ENCODE measurements around the gene CANX.
"Not testable (repeated sequence)": the region's sequence is repeated elsewhere in the genome, so short reads cannot be mapped to it uniquely, and the experiment has no call there.

The CANX gene

GRCh38 chr5:179700401-179700918, 1.7 kb downstream of the CANX start:
- no peak for DNase-seq

GRCh38 chr5:179716286-179716685, 17.5 kb downstream of the CANX start:
- no peak for DNase-seq

DNA sequence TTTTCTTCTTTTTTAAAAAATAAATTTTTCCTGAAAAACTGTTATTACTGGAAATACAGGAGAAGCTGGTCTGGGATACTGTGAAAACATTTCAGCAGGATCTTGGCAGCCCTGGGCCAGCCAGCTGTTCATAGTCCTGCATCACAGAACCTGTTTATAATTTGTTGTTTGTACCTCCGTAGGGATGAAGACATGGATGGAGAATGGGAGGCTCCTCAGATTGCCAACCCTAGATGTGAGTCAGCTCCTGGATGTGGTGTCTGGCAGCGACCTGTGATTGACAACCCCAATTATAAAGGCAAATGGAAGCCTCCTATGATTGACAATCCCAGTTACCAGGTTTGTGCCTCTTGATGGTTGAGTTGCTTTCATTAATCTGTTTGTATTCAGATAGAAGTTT, 21.5 kb downstream of the CANX start:
- DNase-seq, result no peak

DNA sequence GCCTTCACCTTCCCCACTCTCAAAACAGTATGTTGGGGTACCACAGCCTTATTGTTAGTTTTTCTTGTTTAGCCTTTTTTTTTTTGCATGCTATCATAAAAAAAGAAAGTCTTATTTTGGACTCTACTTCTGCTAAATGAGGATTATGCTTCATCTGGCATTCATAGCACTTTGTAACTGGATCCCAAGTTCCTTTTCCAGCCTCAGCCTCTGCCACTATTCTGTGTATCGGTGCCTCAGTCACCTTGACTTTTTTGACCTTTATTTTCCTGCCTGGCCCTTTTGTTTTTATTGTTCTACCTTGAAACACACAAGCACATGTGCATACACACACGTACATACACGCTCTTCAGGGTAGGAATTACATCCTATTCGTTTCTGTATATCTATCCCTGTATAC, 25.4 kb downstream of the CANX start:
- DNase-seq, result no peak

DNA sequence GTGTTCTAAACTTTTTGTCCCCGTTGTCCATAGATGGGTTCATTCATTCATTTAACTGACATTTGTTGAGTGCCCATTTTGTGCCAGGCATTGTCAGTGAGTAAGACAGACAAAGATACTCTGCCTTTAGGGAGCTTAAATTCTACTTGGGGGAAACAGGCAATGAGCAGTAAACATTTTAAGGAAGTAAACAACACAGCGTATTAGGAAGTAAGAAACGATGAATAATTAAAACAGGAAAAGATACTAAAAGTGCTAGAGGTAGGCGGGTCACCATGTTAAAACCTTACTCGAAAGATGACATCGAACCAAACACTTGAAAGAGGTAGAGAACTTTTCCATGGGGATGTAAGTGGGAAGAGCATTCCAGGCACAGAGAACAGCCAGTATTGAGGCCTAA, 28.3 kb downstream of the CANX start:
- no peak for DNase-seq

DNA sequence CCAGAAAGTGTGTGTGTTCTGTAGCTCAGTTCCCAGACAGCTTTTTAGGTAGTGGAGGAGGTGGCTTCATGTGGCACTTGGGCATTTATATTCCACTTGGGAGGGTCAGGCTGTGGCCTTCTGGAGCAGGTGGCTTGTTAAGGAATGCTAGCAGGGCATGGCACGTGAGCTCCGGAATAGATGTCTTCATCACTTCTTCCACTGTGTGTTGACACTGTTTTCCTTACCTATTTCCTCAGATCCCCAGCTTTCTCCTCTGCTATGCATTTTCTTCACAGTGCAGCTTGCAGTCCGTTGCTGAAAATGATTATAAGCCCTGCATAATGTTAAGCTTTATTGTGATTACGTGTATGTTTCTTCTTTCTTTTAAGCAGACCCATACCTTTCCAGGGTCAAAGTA, 30.5 kb downstream of the CANX start:
- no peak for DNase-seq

DNA sequence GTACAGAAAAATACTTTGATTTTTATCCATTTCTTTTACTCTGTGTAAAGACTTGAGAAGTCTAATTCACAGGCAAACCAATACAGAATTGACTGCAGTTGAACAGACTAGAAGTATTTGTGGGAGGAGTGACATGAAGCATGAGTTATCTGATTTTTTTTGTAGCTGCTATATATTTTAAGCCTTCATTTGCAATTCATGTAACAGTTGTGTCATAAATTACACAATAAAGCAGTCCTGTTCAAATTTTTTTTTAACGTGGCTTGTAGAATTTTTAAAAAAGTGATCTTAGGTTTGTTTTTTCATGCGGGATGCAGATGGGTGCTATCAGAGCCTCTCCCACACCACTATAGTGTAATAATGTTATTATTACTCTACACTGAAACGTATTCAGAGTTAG, 31.0 kb downstream of the CANX start:
- DNase-seq, result no peak

- DNase-seq, result no peak
Observed at GRCh38 chr5:179730356-179730755, 31.6 kb downstream of the CANX start.

- DNase-seq, result no peak
Observed at GRCh38 chr5:179730852-179731251, 32.1 kb downstream of the CANX start.

DNA sequence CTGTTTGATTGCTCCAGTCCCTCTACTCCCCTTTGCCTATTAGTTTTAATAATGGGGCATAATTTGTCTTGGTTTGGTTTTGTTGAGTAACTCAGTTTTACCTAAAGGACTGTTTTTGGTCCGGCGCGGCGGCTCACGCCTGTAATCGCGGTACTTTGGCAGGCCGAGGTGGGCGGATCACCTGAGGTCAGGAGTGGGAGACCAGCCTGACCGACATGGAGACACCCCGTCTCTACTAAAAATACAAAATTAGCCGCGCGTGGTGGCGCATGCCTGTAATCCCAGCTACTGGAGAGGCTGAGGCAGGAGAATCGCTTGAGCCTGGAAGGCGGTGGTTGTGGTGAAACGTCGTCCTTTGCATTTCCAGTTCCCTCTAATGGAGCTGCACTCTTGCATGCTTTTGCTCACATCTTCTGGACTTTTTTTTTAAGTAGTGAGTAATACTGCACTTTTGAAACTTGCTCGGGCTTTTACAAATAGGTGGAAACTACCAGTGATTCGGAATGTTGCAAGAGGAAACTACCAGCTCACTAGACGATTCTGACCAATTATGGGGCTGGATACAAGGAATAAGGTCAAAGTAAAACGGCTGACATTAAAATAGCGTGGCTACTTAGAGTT, 33.1 kb downstream of the CANX start:
- DNase-seq, result no peak

- DNase-seq, result peak; percentile 98
Observed at GRCh38 chr5:179732412-179732917, 33.7 kb downstream of the CANX start, which contains the start of gene MAML1. Gene MAML1 (plus strand): TSS chr5:179732822. CDS start chr5:179733113, 291 bp downstream.

- DNase-seq, result no peak
Observed at GRCh38 chr5:179732918-179733771, 34.4 kb downstream of the CANX start.

DNA sequence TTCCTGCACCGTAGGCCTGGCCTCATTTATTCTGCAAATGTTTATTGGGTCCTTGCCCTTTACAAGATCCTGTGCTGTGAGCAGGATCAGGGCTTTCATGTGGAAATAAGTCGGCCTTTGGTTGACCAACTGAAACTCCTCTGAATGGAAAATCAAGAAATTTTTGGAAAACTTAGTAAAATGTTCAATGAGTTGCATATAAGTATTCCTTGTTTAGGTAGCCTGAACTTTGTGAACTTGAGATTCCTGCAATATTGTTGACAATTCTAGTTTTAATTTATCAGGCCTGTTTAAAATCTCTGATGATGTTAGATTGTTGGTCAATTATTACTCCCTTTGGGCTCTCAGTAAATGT, 35.0 kb downstream of the CANX start:
- no peak for DNase-seq

GRCh38 chr5:179734536-179735164, 35.9 kb downstream of the CANX start:
- DNase-seq, result no peak

- no peak for DNase-seq
Observed at GRCh38 chr5:179738742-179739141, 40.0 kb downstream of the CANX start.

GRCh38 chr5:179744106-179744505, 45.3 kb downstream of the CANX start:
- not testable (repeated sequence) for DNase-seq

DNA sequence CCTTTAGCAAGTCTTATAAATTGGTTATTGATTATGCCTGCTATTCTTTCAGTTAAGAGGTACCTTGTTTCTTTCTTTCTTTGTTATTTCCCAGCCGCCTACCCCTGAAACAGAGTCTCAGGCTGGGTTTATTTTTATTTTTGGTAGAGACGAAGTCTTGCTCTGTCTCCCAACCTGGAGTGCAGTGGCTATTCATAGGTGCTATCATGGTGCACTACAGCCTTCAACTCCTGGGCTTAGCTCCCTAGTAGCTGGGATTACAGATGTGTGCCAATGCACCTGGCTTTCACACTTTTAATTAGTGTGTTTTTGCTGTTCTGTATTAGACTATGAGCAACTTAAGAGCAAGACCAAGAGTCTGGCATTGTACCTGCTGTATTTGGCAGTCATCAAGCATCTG, 48.1 kb downstream of the CANX start:
- DNase-seq, result no peak

DNA sequence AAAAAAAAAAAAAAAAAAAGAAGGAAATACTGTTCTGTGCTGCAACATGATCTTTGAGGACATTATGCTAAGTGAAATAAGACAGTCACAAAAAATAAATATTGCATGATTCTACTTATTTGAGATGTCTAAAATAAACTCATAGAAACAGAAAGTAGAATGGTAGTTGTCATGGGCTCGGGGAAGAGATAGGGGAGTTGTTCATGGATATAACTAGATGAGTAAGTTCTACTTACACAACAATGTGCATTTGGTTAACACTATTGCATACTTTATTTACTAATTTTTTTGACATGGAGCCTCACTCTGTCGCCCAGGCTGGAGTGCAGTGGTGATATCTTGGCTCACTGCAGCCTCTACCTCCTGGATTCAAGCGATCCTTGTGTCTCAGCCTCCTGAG, 49.0 kb downstream of the CANX start:
- no peak for DNase-seq

DNA sequence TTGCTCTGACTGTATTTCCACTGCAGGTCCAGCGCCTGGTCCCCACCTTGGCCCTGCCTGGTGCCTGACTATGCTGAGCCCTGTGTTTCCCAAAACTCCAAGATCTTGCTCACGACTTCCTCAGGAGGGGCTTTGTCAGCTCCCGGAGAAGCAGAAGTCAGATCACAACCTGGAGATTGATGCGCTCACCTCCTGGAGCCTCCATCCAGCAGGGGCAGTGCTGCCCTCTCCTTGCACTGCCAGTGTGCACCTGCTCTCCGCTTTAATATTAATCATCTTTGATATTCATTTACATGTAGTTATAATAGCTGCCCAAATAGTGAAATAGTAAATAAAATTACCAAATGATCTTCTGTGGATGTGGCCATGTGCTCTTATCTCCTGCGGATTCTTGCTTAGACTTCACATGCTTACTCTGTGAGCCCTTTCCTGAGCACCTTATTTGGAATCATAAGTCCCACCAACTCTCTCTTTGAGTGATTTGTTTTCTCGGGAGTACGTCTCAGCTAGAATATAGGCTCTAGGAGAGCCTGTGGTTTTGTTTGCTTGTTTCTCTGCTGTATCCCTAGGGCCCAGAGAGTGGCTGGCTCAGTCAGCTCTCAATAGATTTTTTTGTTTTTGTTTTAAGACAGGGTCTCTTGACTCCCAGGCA, 51.2 kb downstream of the CANX start:
- no peak for DNase-seq

GRCh38 chr5:179753971-179754370, 55.2 kb downstream of the CANX start:
- no peak for DNase-seq

DNA sequence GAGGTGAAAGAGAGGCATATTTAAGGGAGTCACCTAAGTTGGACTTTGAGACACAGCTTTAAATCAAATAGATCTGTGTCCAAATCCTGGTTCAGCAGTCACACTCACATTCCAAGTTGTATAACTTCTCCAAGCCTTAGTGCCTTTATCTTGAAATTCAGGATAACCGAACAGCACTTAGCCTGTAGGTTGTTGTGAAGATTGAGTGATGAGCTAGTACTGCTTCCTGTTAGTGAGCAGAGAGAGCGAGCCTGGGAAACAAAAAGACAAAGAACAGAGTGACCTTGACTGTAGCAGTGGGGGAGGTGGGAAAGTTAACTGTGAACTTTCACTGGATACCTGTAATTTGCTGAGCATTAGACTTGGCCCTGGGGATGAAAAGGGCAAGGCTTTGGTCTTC, 56.3 kb downstream of the CANX start:
- no peak for DNase-seq

DNA sequence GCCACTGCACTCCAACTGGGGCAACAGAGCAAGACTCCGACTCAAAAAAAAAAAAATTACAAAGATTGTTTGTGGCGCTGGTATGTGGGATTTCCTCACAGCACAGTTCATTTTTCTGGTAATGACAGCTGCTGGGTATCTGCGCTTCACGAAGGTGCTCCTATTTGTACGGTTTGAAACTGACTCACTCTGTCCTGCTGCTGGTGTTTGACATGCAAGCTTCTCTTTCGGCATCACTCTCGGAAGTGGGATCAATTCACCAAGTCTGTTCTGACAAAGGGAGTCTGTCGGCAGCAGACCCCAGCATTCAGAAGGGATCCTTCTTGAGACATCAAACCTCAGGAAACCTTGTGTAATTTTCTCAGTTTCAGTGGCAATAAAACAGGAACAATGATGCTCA, 60.2 kb downstream of the CANX start:
- no peak for DNase-seq
